Glutamatergic neuron (in vitro differentiated cells): ENCODE data around the gene ENG. TPM values are rescaled to one million over a fixed set of nuclear protein-coding genes. Genes with fewer than 3 reads are reported as not detected.

Source experiments
- DNase-seq: peaks from one replicate; pipeline ENCODE4 v3.0.0; 2022
- H3K27ac Mint-ChIP-seq: one replicate; pipeline ENCODE4 v1.8.0; 2020; ENCODE audit warnings: mild to moderate bottlenecking, mixed read lengths, inconsistent platforms; ENCODE audit not compliant: unreplicated experiment
- H3K27me3 Mint-ChIP-seq: one replicate; pipeline ENCODE4 v1.8.0; 2020; ENCODE audit warnings: mild to moderate bottlenecking, moderate library complexity, mixed read lengths, inconsistent platforms; ENCODE audit not compliant: unreplicated experiment
- H3K36me3 Mint-ChIP-seq: one replicate; pipeline ENCODE4 v1.8.0; 2020; ENCODE audit warnings: mild to moderate bottlenecking, mixed read lengths, inconsistent platforms; ENCODE audit not compliant: unreplicated experiment
- H3K4me1 Mint-ChIP-seq: one replicate; pipeline ENCODE4 v1.8.0; 2020; ENCODE audit warnings: mild to moderate bottlenecking, low read depth, mixed read lengths, inconsistent platforms; ENCODE audit not compliant: unreplicated experiment
- H3K4me3 Mint-ChIP-seq: one replicate; pipeline ENCODE4 v1.8.0; 2020; ENCODE audit warnings: mild to moderate bottlenecking, mixed read lengths, inconsistent platforms; ENCODE audit not compliant: unreplicated experiment
- H3K9me3 Mint-ChIP-seq: one replicate; pipeline ENCODE4 v1.8.0; 2020; ENCODE audit warnings: mild to moderate bottlenecking, moderate library complexity, mixed read lengths, inconsistent platforms; ENCODE audit not compliant: unreplicated experiment
- CTCF ChIP-seq: fragments of 200-600 bp; sonication (generic); IDR thresholded peaks from one replicate; pipeline ENCODE4 v1.5.0; 2021; ENCODE audit not compliant: partially characterized antibody, unreplicated experiment
- total RNA-seq: library from RNA; stranded (reverse); fragmentation: NEBNext Ultra II Directional; extraction: Animal tissue kit (Norgen Biotek cat#: 25700); gene quantifications from one replicate; pipeline ENCODE4 v1.2.1, GENCODE V29; 2021; ENCODE audit not compliant: unreplicated experiment

Gene ENG
- total RNA-seq, 1 donor from 2014 or later, result not detected

- Mint-ChIP-seq H3K9me3 (no peaks in the 10 kb centered on the region), H3K36me3 (no peaks in the 10 kb centered on the region), H3K27ac (no peak overlapping the region), H3K27me3 (peaks cover 8% of the 10 kb centered on the region), H3K4me1 (peaks cover 2% of the 10 kb centered on the region), H3K4me3 (no peak overlapping the region)
- no peak for TF ChIP-seq CTCF
- DNase-seq, result no peak
Observed at GRCh38 chr9:127826253-127826913, 28.1 kb downstream of the ENG start.

- no peak overlapping the region for H3K27ac Mint-ChIP-seq
Observed at GRCh38 chr9:127825319-127826051, 29.0 kb downstream of the ENG start.

GRCh38 chr9:127822108-127822507 is 32.4 kb downstream of the ENG start:
- Mint-ChIP-seq H3K4me3 (no peak overlapping the region), H3K27ac (no peak overlapping the region), H3K4me1 (peaks cover 6% of the 10 kb centered on the region)

More at GRCh38 chr9:127825319-127826051, 29.0 kb downstream of the ENG start:
- no peak overlapping the region for H3K4me3 Mint-ChIP-seq
- H3K36me3 Mint-ChIP-seq, result no peaks in the 10 kb centered on the region
- TF ChIP-seq CTCF, result peak; percentile 70
- H3K9me3 Mint-ChIP-seq, result no peaks in the 10 kb centered on the region
- peaks cover 2% of the 10 kb centered on the region for H3K4me1 Mint-ChIP-seq
- DNase-seq, result peak; percentile 86
- H3K27me3 Mint-ChIP-seq, result peaks cover 9% of the 10 kb centered on the region

GRCh38 chr9:127818574-127818973 is 35.9 kb downstream of the ENG start:
- Mint-ChIP-seq H3K9me3 (peaks cover 2% of the 10 kb centered on the region), H3K36me3 (no peaks in the 10 kb centered on the region), H3K4me3 (no peak overlapping the region), H3K4me1 (peaks cover 6% of the 10 kb centered on the region), H3K27me3 (peaks cover 4% of the 10 kb centered on the region), H3K27ac (no peak overlapping the region)
- no peak for DNase-seq
- TF ChIP-seq CTCF, result no peak

More at GRCh38 chr9:127822108-127822507, 32.4 kb downstream of the ENG start:
- Mint-ChIP-seq H3K9me3 (peaks cover 2% of the 10 kb centered on the region), H3K36me3 (no peaks in the 10 kb centered on the region), H3K27me3 (peaks cover 9% of the 10 kb centered on the region)
- TF ChIP-seq CTCF, result no peak
- DNase-seq, result no peak
